Esophagus muscularis mucosa (tissue), 3 donors: ENCODE data around the gene SPEF1.

Source experiments
- CTCF ChIP-seq, 3 experiments: fragments of 200-600 bp in 2 of 3; fragments of 450-650 bp in 1 of 3; sonication (generic) in 2 of 3; IDR thresholded peaks; one replicate each; pipeline ENCODE4 v1.5.1; 2017 to 2019; ENCODE audit warnings: antibody characterized with exemption in 3 of 3, mild to moderate bottlenecking in 2 of 3, moderate library complexity in 1 of 3
- POLR2A ChIP-seq: fragments of 450-650 bp; IDR thresholded peaks from one replicate; pipeline ENCODE4 v1.6.1; 2017; ENCODE audit warnings: antibody characterized with exemption, moderate library complexity, mild to moderate bottlenecking, low read depth
- POLR2AphosphoS5 ChIP-seq, 2 donors: sonication (generic); formaldehyde crosslinking; IDR thresholded peaks; one replicate each; pipeline ENCODE4 v1.6.1; 2017; ENCODE audit warnings: antibody characterized with exemption in 2 of 2

- TF ChIP-seq POLR2AphosphoS5 (IDR thresholded peaks at IDR 0.05) (no peak), POLR2A (no peak), CTCF (IDR thresholded peaks at IDR 0.05) (no peak)
Measured at GRCh38 chr20:3765171-3765882, 15.9 kb downstream of the SPEF1 start.
